Muscle layer of colon (tissue), 2 donors: Measurements from ENCODE around the gene NELFB.

Experiments
- H3K27ac ChIP-seq: one replicate; pipeline ENCODE4 v1.7.0; 2013; ENCODE audit warnings: low read depth, mild to moderate bottlenecking, low read length, moderate library complexity
- H3K27me3 ChIP-seq, 2 donors: one replicate each; pipeline ENCODE4 v1.7.0; 2013; ENCODE audit warnings: low read length in 2 of 2, mild to moderate bottlenecking in 2 of 2; ENCODE audit not compliant: insufficient read depth in 2 of 2, control insufficient read depth in 1 of 2
- H3K36me3 ChIP-seq: one replicate; pipeline ENCODE4 v1.7.0; 2013; ENCODE audit warnings: mild to moderate bottlenecking, low read length; ENCODE audit not compliant: insufficient read depth
- H3K4me1 ChIP-seq: one replicate; pipeline ENCODE4 v1.7.0; 2013; ENCODE audit warnings: mild to moderate bottlenecking, low read length; ENCODE audit not compliant: insufficient read depth
- H3K4me3 ChIP-seq, 2 donors: one replicate each; pipeline ENCODE4 v1.7.0; 2013; ENCODE audit warnings: low read length in 2 of 2, low read depth in 1 of 2, mild to moderate bottlenecking in 1 of 2, moderate library complexity in 1 of 2
- H3K9ac ChIP-seq: one replicate; pipeline ENCODE4 v1.7.0; 2013; ENCODE audit warnings: low read length
- H3K9me3 ChIP-seq: one replicate; pipeline ENCODE4 v1.7.0; 2013; ENCODE audit warnings: mild to moderate bottlenecking, low read length
- donor health status: abdominal sarcoma.
- donor health status: Adenocarcinoma of cecum.

The NELFB gene

GRCh38 chr9:137314561-137315560 is 59.7 kb downstream of the NELFB start:
- Histone ChIP-seq H3K4me3 (no peak overlapping the region), H3K9me3 (no peaks in the 10 kb centered on the region), H3K27ac (no peak overlapping the region), H3K4me1 (no peaks in the 10 kb centered on the region), H3K27me3 (peaks cover 0 to 26% of the 10 kb centered on the region in 2 donors), H3K9ac (no peak overlapping the region), H3K36me3 (no peaks in the 10 kb centered on the region)

DNA sequence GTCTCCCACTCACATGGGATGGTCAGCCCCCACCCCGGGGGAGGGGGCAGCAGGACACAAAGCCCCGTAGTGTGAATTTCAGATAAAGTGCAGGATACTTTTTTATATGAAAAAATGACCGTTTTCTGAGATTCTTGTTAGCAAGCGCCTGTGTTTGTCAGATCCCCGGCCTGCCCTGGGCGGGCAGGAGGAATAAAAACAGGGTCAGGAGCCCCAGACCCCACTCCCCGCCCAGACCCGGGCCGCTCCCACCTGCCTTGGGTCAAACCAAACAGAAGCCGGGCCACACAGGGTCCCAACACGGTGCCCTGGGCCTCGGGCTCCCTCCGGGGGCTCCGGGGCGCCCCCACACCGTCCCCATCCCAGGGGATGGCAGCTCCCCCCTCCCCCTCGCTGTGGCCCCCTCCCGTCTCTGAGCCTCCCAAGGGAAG is 60.5 kb downstream of the NELFB start:
- Histone ChIP-seq H3K27ac (no peak overlapping the region), H3K4me3 (no peak overlapping the region), H3K4me1 (no peaks in the 10 kb centered on the region), H3K36me3 (no peaks in the 10 kb centered on the region), H3K9me3 (no peaks in the 10 kb centered on the region), H3K9ac (no peak overlapping the region), H3K27me3 (peaks cover 0 to 29% of the 10 kb centered on the region in 2 donors)

GRCh38 chr9:137316012-137316981 is 61.2 kb downstream of the NELFB start:
- Histone ChIP-seq H3K27me3 (peaks cover 0 to 29% of the 10 kb centered on the region in 2 donors), H3K9ac (no peak overlapping the region), H3K9me3 (no peaks in the 10 kb centered on the region), H3K36me3 (no peaks in the 10 kb centered on the region), H3K4me3 (no peak overlapping the region), H3K4me1 (no peaks in the 10 kb centered on the region), H3K27ac (no peak overlapping the region)

DNA sequence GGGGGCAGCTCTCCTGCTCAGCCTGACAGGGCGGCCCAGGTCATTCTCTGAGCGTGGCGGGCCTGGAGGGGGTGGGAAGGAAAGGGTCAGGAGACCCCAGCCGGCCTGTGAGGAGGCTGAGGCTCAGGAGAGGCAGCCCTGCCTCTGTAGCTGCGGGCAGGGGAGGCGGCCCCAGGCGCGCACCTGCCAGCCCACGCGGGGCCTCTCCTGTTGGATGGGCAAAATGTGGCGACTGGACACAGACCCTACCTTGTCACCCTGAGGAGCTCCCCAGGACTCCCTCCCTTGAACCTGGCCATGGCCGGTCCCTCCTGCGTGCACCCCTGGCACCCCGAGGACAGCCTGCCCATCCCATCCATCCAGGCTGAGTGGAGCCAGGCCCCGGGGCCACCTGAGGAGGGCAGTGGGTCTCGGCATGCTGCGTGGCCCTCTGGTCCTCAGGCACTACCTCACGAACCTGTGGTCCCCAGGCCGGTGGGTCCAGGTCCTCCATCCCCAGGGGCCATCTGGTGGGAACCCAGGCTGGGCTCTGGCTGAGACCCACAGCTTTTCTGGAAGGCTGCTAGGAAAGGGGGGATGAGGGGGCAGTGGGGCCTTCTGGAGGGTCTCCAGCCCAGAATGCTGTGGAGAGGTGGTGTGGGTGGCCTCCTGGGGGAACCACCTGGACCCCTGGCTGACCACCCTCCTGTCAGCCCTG is 62.0 kb downstream of the NELFB start:
- no peak overlapping the region for H3K4me3 ChIP-seq
- H3K9ac ChIP-seq = no peak overlapping the region
- no peaks in the 10 kb centered on the region for H3K36me3 ChIP-seq
- peaks cover 0 to 29% of the 10 kb centered on the region in 2 donors for H3K27me3 ChIP-seq
- no peaks in the 10 kb centered on the region for H3K9me3 ChIP-seq
- H3K4me1 ChIP-seq = no peaks in the 10 kb centered on the region
- H3K27ac ChIP-seq = no peak overlapping the region

GRCh38 chr9:137317718-137318511 is 62.8 kb downstream of the NELFB start:
- no peak overlapping the region for H3K9ac ChIP-seq
- H3K4me3 ChIP-seq = no peak overlapping the region
- no peaks in the 10 kb centered on the region for H3K4me1 ChIP-seq
- peaks cover 0 to 29% of the 10 kb centered on the region in 2 donors for H3K27me3 ChIP-seq
- no peaks in the 10 kb centered on the region for H3K9me3 ChIP-seq
- no peak overlapping the region for H3K27ac ChIP-seq
- no peaks in the 10 kb centered on the region for H3K36me3 ChIP-seq

- Histone ChIP-seq H3K9ac (no peak overlapping the region), H3K36me3 (no peaks in the 10 kb centered on the region), H3K4me1 (no peaks in the 10 kb centered on the region), H3K27ac (no peak overlapping the region), H3K4me3 (no peak overlapping the region), H3K27me3 (peaks cover 0 to 29% of the 10 kb centered on the region in 2 donors), H3K9me3 (no peaks in the 10 kb centered on the region)
These were observed 63.5 kb downstream of the NELFB start for GRCh38 chr9:137318602-137319001.

- Histone ChIP-seq H3K27ac (no peak overlapping the region), H3K27me3 (peaks cover 0 to 29% of the 10 kb centered on the region in 2 donors), H3K9ac (no peak overlapping the region), H3K9me3 (no peaks in the 10 kb centered on the region), H3K4me3 (no peak overlapping the region), H3K36me3 (no peaks in the 10 kb centered on the region), H3K4me1 (no peaks in the 10 kb centered on the region)
These were observed 64.0 kb downstream of the NELFB start for GRCh38 chr9:137319011-137319738.

DNA sequence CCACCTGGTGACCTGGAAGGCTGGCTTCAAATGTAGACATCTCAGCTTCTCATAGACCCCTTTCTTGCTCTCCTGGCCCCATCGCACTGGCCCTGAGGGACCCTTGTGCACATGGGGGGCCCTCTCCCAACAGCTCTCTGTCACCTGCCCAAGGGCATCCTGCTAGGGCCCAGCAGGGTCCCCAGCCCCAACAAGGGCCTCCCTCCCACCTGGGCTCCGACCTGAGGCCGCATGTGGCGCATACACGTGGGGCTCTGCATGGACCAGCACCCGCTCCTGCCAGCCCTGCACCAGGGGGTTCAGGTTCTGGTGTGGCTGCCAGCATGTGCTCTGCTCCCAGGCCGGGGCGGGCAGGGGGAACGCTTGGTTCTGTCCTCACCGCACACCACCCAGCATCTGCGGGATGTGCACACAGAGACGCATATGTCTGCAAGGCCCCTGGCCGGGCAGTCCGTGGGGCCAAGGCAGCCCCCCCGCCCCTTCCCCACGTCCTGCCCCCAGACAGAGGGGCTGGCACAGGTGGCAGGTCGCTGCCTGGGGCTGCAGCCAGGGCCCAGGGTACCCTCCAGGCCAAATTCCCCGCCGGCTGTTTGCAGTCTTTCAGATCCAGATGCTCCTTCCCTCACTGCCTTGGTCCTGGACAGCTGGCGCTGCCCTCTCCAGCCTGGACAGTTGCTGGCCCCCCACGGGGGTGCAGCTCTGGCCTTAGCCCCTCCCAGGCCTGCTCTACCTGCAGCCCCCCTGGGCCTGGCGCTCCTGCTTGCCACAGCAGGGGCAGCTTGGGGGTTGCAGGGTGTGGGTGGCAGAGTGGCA is 64.8 kb downstream of the NELFB start:
- H3K4me1 ChIP-seq = no peaks in the 10 kb centered on the region
- no peak overlapping the region for H3K9ac ChIP-seq

GRCh38 chr9:137320555-137321384 is 65.6 kb downstream of the NELFB start:
- no peak overlapping the region for H3K27ac ChIP-seq
- H3K36me3 ChIP-seq = no peaks in the 10 kb centered on the region
- no peaks in the 10 kb centered on the region for H3K4me1 ChIP-seq
- no peak overlapping the region for H3K9ac ChIP-seq
- H3K27me3 ChIP-seq = peaks cover 0 to 22% of the 10 kb centered on the region in 2 donors
- no peaks in the 10 kb centered on the region for H3K9me3 ChIP-seq
- no peak overlapping the region for H3K4me3 ChIP-seq

More for the DNA sequence above, 64.8 kb downstream of the NELFB start:
- Histone ChIP-seq H3K27ac (no peak overlapping the region), H3K4me3 (no peak overlapping the region), H3K27me3 (peaks cover 0 to 29% of the 10 kb centered on the region in 2 donors), H3K9me3 (no peaks in the 10 kb centered on the region), H3K36me3 (no peaks in the 10 kb centered on the region)
